Fibroblast of skin of back (primary cell): ENCODE data around the gene RHOD.

Experiments
- DNase-seq: peaks from one replicate; pipeline ENCODE4 v3.0.0-alpha.2; 2013

The RHOD gene

DNA sequence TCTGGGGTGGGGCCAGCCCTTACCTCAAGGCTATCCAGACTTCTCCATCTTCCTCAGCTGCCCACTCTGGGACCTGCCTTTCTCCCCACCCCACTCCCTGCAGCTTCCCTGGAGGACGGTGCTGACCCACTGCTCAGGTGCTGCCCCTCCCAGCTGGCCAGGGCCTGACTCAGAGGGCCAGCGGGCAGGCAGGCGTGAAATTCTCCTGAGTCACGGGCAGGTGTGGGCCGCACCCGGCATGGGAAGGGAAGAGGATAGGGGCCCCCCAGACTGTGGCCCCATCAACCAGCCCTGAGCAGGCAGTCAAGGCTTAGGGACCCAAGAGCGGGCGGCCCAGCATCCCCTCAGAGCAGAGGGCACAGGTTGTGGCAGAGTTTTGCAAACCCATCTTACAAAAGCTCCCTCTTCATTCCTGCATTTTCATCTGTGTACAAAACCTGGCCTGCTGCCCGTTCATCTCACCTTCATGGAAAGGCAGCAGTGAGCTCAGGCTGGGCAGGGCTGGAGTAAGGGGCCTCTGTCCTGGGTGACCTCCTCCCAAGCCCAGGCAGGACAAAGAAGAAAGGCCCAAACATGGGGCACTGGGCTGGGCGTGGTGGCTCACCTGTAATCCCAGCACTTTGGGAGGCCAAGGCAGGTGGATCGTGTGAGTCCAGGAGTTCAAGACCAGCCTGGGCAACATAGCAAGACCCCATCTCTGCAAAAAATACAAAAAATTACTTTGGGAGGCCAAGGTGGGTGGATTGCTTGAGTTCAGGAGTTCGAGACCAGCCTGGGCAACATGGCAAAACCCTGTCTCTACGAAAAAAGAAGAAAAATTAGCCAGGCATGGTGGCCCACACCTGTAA, 6.1 kb downstream of the RHOD start:
- no peak for DNase-seq

DNA sequence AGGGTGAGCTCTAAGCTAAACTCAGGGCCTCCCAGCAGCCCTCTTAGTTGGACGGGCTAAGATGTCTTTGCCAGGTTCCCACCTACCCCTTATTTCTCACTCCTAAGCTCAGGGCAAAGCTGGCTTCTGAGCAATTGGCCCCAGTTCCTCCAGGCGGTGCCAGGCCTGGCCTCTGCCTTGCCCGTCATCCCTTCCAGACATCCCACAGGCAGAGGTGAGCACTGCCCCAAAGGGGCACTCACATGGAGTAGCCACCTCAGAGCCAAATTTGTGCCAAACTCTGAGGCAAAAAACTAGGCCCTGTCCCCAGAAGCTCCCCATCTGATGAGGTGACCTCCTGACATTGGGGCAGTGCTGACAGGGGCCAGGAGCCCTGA, 9.7 kb downstream of the RHOD start:
- no peak for DNase-seq

DNA sequence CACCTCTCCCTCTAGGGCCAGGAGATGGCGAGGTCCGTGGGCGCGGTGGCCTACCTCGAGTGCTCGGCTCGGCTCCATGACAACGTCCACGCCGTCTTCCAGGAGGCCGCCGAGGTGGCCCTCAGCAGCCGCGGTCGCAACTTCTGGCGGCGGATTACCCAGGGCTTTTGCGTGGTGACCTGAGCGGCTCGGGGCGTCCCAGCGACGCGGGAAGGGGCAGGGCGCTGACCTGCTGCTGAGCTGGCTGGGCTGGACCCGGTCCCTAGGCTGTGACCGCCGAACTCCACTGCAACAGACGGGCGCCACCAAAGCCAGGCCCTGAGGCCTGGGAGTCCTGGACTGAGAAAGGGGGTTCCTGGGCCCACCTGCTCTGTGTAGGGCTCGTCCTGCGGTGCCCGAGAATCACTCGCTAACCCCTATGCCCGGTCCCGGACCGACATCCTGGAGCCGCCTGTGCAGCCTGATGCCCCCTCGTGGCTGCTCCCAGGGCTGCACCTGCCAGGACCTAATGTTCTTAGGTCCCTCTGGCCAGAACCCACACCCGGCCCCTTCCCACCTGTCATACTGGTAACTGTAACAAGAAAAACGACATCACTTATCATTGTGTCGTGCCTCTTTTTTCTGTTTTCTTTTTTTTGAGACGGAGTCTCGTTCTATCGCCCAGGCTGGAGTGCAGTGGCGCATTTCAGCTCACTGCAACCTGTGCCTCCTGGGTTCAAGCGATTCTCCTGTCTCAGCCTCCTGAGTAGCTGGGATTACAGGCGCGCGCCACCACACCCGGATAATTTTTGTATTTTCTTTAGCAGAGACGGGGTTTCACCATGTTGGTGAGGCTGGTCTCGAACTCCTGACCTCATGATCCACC, 15.0 kb downstream of the RHOD start:
- DNase-seq, result peak; percentile 46

DNA sequence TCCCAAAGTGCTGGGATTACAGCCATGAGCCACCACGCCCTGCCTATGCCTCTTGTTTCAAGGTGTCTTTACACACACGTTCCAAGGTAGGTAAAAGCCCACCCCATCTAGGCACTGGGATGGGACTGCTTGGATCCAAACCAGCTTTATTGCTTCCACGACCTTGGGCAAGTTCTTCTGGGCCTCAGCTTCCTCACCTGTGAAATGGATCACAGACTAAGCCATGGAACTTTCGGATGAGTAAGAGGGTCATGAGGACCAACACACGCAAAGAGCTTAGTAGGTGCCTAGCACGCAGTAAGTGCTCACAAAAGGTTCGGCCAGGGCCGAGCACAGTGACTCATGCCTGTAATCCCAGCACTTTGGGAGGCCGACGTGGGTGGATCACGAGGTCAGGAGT, 15.6 kb downstream of the RHOD start:
- no peak for DNase-seq

DNA sequence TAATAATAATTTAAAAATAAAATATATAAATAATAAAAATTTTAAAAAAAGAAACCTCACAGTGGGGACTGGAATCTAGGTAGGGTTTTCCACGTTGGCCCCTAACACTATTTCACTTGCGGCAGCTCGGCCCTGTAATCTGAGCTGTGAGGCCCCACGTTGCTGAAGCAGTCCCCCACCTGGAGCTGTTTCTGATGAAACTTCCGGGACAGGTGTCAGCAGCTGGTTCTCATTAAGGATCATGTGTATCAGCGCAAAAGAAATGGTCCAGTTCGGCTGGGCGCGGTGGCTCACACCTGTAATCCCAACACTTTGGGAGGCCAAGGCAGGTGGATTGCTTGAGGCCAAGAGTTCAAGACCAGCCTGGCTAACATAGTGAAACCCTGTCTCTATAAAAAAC, 17.3 kb downstream of the RHOD start:
- DNase-seq, result no peak

DNA sequence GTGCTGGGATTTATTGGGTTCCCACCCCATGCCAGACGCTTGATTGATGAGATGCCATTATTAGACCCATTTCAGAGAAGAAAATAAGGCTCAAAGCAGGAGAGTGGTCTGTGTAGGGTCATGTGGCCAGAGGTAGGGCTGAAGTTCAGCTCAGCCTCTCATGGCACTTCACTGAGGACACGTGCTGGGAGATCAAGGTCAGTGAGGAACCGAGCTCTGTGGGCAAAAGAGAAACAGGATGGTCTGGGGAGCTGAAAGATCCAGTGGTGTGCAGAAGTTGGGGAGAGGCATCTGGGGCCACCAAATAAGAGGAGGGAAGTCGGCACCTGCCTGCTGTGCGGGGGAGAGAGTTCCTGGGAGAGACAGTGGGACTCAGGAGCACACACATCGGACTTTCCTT, 19.6 kb downstream of the RHOD start:
- DNase-seq, result no peak

DNA sequence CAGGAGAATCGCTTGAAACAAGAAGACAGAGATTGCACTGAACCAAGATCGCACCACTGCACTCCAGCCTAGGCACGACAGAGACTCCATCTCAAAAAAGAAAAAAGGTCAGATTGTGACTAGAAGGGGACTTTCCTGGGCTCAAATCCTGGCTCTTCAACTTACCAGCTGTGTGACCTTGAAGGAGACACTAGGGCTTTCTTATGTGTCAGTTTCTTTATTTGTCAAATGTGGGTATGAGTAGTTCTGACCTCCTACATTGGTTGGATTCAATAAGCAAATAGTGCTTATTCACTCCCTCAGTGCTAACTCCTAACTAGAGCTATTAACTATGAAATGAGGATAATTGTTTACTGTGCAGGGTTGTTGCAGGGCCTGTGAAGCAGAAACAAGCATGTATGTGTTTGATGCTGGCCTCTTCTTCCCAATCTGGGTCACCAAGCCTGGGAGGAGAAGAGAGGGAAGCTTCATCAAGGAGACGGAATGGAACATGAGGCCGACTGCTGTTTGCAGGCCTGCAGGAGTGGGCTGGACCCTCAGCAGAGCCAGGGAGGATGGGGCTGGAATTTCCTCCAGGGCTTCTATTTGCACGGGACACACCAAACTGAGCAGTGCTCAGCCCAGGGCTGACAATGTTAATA, 22.5 kb downstream of the RHOD start:
- no peak for DNase-seq

DNA sequence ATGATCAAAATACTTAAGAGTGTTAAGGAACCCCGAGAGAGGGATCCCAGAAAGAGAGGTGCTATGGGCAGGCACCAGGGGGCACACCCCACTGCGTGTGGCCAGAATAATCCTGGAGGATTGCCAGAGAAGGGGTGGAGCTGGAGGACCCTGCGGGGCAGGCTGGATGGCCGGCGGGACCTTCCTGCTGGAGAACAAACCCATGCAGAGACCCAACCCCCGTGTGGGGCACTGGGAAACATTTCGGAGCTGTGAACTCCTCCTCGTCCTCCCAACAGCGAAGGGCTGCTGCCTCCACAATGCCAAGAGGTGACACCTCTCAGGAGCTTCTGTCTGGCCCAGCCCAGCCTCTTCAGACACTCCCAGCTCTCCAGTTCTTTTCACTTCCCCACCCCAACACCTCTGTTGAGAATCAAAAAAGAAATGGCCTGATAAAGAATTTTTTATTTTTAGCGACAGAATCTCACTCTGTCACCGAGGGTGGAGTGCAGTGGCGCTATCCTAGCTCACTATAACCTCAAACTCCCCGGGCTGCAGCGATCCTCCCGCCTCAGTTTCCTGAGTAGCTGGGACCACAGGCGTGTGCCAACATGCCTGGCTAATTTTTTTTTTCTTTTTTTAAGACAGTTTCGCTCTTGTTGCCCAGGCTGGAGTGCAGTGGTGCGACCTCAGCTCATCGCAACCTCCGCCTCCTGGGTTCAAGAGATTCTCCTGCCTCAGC, 25.6 kb downstream of the RHOD start:
- no peak for DNase-seq

DNA sequence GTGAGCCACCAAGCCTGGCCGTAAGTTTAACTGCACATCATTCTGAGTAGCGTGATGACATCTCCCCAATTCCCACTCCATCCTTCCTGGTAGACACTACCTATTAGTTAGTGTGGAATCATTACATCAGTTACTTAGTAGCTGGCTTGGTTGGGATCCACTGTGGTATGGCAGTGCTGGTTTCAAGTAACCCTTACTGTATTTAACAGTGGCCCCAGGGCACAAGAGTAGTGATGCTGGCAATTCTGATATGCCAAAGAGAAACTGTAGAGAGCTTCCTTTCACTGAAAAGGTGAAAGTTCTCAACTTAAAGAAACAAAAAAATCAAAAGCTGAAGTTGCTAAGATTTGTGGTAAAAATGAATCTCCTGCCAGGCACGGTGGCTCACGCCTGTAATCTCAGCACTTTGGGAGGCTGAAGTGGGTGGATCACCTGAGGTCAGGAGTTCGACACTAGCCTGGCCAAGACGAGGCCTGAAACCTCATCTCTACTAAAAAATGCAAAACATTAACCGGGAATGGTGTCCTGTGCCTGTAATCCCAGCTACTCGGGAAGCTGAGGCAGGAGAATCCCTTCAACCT, 27.2 kb downstream of the RHOD start:
- no peak for DNase-seq

DNA sequence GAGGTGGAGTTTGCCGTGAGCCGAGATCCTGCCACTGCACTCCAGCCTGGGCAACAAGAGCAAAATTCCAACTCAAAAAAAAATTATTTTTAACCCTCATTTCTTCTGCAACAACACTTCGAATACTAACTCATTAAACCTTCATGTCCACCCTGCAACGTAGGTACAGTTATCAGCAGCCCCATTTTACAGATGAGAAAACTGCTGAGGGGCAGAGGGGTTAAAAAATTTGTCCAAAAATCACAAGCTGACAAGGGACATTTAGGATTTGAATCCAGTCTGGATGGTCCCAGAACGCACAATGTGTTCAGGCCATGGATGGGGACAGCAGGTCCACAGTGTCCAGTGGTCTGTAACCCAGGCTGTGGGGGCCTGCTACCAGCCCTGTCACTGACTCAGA, 29.0 kb downstream of the RHOD start:
- no peak for DNase-seq

DNA sequence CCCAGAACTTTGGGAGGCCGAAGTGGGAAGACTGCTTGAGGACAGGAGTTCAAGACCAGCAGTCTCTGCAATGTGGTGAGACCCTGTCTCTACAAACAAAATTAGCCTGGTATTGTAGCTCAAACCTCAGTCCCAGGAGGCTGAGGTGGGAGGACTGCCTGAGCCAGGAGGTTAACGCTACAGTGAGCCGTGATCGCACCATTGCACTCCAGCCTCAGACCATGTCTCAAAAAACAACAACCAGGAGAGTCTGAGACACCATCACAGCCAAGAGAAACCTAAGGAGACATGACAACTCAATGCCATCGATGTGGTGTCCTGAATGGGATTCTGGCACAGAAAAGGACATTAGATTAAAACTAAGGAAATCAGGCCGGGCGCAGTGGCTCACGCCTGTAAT, 34.1 kb downstream of the RHOD start:
- no peak for DNase-seq

DNA sequence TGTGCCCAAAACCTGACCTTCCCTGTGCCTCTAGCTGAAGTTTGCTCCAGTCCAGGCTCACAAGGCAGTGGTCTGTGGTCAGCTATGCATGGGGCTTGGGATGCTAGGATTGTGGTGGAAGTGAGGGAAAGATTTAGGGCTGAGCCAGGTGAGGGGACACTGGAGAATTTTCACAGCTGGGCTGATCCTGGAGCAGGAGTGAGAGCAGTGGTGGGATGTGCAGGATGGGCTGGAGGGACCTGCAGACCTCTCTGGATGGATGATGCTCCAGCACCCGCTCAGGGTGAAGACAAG, 38.5 kb downstream of the RHOD start:
- no peak for DNase-seq

DNA sequence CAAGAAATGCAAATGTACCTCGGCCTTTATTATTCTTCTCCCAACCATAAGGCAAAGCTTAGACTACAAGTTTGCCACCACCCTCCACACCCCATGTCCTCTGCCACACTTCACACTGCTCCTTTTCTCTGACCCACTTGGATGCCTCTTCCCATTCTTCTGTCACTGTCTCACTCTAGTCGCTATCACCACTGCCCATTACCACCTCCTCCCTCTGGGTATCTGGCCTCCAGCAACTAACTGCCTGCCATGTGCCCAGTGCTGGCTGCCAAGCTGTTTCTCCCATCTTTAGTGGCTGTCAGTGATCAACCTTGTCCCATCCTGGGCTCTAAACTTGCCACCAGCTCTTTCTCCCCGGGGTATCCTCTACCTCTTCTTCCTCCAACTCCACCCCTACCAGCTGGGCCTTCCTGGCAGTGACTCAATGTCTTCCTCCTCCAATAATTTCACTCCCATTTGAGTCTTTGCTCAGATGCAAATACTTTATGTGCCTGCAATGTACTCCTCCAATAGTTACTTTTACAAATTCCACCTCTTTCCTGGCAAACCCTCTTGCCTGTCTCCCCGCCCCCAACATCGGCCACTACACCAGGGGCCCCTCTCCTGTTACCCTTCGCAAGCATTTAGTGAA, 42.3 kb downstream of the RHOD start:
- no peak for DNase-seq

DNA sequence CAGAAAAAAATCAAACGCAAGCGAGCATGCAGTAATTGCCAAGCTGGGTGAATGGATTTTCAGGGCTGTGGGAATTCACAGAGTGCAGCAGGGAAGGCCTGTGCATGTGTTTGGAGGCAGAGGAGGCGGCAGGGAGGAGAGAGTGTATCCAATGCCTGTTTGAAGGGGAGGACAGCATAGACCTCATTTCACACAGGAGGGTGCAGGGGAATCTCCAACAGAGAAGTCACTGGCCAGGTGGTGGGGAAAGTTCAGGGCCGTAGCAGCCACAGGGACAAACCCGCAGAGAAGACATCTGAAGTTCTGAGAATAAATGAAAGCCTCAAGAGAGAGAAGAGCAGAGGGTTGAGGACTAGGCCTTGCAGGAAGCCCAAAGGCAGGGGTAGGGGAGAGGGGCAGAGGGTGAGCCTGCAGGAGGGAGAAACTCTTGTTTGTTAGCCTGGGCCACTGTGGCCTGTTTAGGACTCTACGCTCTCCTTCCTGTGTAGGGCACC, 43.2 kb downstream of the RHOD start:
- DNase-seq, result no peak

DNA sequence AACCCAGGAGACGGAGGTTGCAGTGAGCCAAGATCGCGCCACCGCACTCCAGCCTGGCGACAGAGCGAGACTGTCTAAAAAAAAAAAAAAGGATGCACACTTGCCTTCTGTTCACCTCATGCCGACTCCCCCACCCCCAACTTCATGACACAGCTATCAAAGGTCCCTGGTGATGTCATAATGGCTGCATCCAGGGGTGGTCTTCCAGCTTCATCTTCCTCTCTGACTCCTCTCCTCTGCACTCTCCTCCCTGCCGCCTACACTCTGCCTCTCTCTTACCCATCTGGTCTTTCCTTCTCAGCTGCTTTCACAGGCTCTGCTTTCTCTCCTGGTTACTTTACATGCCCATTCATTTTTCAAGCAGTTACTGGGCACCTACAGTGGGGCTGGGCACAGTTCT, 46.0 kb downstream of the RHOD start:
- no peak for DNase-seq

DNA sequence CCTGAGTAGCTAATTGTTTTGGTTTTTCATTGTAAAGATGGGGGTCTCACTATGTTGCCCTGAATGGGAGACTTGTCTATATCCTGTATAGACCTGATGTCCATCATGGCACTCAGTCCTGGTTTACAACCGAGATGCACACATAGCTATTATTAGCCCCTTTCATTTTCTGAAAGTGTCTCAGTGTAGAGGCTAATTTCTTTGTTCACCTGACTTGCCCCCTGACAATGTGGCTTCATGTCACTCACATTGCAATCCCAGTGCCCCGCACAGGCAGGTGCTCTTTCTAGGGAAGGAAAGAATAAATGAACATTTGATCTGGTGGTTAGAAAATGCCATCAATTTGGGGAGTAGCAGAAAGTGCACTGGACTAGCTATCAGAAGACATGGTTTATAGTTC, 49.3 kb downstream of the RHOD start:
- no peak for DNase-seq

DNA sequence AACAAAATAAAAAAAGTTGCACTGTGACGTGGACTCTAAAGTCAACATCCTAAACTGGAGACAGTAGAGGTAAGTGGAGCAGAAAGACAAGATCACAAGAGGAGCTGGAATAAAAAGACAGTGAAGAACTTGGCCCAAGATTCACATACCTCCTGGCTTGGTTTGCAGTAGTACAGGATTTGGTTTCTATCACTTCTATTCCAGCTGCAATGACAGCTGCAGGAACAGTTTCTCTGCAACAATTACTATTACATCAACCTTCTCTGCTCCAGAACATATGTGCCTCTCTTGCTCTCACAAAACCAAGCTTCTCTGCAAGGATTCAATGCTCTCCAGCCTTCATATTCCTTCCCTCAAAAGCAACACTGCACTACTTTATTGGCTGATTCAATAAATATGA, 54.6 kb downstream of the RHOD start:
- no peak for DNase-seq

DNA sequence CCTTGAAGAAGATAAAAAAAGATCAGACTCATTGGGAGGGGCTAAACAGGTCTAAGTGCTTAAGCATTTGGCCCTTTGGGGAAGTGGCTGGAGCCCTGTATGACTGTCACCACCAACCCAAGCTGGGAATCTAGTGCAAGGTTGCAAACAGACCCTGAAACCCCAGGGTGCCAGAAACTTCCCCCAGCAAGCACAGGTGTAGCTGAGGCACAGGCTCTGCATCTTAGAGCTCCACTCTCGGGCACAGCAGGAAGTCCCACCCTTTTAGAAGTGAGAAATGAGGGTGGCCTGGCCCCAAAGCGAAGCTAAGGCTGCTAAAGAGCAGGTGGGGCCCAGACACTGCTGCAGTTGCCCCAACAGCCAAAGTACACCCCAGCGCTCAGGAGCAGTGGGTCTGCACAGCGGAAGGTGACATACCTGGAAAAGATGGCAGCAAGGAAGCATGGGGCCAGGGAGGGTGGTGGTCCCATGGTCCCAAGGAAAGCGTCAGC, 56.6 kb downstream of the RHOD start:
- DNase-seq, result no peak

DNA sequence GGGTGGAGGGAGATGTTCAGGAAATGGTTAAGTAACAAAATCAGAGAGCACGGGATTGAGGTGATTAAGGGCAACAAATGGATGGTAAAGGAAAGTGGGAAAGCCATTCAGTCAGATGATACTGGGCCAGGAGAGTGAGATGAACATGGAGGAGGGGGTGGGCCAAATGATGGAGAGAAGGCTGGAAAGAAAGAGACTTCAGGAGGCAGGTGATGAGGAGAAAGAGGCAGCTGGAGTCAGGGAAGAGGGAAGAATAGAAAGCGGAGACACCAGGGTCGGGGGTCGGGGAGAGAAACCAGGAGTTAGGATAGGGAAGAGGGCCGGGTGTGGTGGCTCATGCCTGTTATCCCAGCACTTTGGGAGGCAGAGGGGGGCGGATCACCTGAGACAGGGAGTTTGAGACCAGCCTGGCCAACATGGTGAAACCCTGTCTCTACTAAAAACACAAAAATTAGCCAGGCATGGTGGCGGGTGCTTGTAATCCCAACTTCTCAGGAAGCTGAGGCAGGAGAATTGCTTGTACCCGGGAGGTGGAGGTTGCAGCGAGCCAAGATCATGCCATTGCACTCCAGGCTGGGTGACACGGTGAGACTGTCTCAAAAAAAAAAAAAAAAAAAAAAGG, 57.7 kb downstream of the RHOD start:
- DNase-seq, result no peak

DNA sequence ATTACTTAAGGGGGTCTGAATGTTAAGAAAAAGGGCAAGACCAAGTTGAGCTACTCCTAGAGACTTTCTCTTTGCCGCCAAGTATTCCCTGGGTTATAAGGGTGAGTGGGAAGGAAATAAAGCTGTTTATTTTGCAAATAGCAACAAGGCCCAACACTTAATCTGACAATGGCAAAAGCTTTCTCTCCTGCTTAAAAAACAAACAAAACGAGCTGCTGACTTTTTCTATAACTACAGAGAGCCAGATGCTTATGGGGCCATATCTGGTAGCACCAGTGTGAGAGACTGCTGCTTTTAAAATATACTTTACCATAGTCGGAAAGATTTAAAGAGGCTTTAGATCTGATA, 60.1 kb downstream of the RHOD start:
- no peak for DNase-seq

DNA sequence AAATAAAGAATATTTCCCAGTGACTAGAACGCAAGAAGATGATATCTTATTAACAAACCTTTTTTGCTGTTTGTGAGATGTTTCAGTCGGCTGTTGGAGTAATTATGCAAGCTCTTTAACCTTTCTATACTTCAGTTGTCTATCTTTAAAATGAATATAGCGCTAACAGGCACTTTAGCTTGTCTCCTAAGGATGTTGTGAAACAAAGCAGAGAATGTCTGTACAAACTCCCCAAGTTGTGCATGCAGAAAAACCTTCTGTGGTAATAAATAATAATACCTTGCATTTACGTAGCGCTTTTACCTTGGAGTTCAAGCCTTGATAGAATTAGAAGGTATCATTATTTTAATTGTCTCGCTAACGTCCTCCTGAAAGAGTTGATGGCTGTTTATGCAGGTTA, 60.5 kb downstream of the RHOD start:
- DNase-seq, result no peak
